A673 (cell line): ENCODE measurements around the gene PUS7. TPM values are rescaled to one million over a fixed set of nuclear protein-coding genes. Genes with fewer than 3 reads are reported as not detected.

Experiments used
- BruUV-seq: library from RNA; stranded (reverse); fragments of 400-500 nt; replicated peaks from 2 replicates; lab custom pipeline; 2021; lab: Mats Ljungman, UMichigan
- CTCF ChIA-PET: fragments of 300-600 bp; sonication (Branson Sonifier 250); formaldehyde crosslinking; loops from one replicate; lab custom pipeline; 2022; ENCODE audit warnings: antibody characterized with exemption; lab: Charles Lee
- POLR2A ChIA-PET: fragments of 300-600 bp; sonication (Branson Sonifier 250); formaldehyde crosslinking; loops from one replicate; lab custom pipeline; 2022; ENCODE audit warnings: antibody characterized with exemption; ENCODE audit not compliant: low non-redundant PET; lab: Charles Lee
- DNase-seq: peaks from one replicate; pipeline ENCODE4 v3.0.0-alpha.2; 2015; ENCODE audit warnings: low spot score
- H3K27ac ChIP-seq: fragments of 200-600 bp; sonication (generic); 2 replicates; pipeline ENCODE4 v1.5.1; 2016; ENCODE audit warnings: mixed run types, low read depth, mild to moderate bottlenecking, mixed read lengths, antibody characterized with exemption, low read length; ENCODE audit not compliant: poor library complexity, severe bottlenecking
- H3K27me3 ChIP-seq: fragments of 200-600 bp; sonication (generic); replicated peaks from 2 replicates; pipeline ENCODE4 v1.6.1; 2017; ENCODE audit warnings: mixed run types, low read depth, mild to moderate bottlenecking, mixed read lengths, antibody characterized with exemption, low read length; ENCODE audit not compliant: insufficient read depth, poor library complexity
- H3K36me3 ChIP-seq: fragments of 200-600 bp; sonication (generic); 2 replicates; pipeline ENCODE4 v1.6.1; 2016; ENCODE audit warnings: mixed run types, mild to moderate bottlenecking, mixed read lengths, antibody characterized with exemption, low read length; ENCODE audit not compliant: insufficient read depth, poor library complexity, severe bottlenecking
- H3K4me1 ChIP-seq: fragments of 200-600 bp; sonication (generic); 2 replicates; pipeline ENCODE4 v1.6.1; 2017; ENCODE audit warnings: mixed run types, mild to moderate bottlenecking, mixed read lengths, antibody characterized with exemption, low read length; ENCODE audit not compliant: insufficient read depth, poor library complexity, severe bottlenecking
- H3K4me3 ChIP-seq: fragments of 200-600 bp; sonication (generic); 2 replicates; pipeline ENCODE4 v1.5.1; 2016; ENCODE audit warnings: low read depth, mixed run types, mild to moderate bottlenecking, mixed read lengths, low read length; ENCODE audit not compliant: poor library complexity, severe bottlenecking
- H3K9me3 ChIP-seq: fragments of 200-600 bp; sonication (generic); 2 replicates; pipeline ENCODE4 v1.6.1; 2016; ENCODE audit warnings: mixed run types, low read depth, mild to moderate bottlenecking, mixed read lengths, antibody characterized with exemption, low read length; ENCODE audit not compliant: poor library complexity, severe bottlenecking
- EZH2 ChIP-seq: fragments of 200-600 bp; sonication (generic); IDR thresholded peaks from 2 replicates; pipeline ENCODE4 v1.6.1; 2017; ENCODE audit warnings: borderline replicate concordance, low read depth, mild to moderate bottlenecking, mixed read lengths, antibody characterized with exemption, low read length; ENCODE audit not compliant: poor library complexity, severe bottlenecking
- intact Hi-C: fragments of 100-400 bp; cut with micrococcal nuclease; formaldehyde crosslinking; loops from one replicate; pipeline ENCODE4 v1.10.0; 2022; ENCODE audit not compliant: unreplicated experiment
- total RNA-seq: library from RNA; stranded (reverse); gene quantifications from 2 replicates; pipeline ENCODE4 v1.2.3, GENCODE V29; 2021
- TF ChIP-seq, protein P1 (sequence below): fragments of 300-800, 200-600 bp; sonication (generic); conservative IDR thresholded peaks from 2 replicates; pipeline ENCODE4 v1.5.1; 2017; ENCODE audit warnings: low read depth, mild to moderate bottlenecking, antibody characterized with exemption, low read length, moderate library complexity, mixed read lengths

PUS7 gene
- total RNA-seq, 1 experiment from 2014 or later: 40.8 TPM

DNA sequence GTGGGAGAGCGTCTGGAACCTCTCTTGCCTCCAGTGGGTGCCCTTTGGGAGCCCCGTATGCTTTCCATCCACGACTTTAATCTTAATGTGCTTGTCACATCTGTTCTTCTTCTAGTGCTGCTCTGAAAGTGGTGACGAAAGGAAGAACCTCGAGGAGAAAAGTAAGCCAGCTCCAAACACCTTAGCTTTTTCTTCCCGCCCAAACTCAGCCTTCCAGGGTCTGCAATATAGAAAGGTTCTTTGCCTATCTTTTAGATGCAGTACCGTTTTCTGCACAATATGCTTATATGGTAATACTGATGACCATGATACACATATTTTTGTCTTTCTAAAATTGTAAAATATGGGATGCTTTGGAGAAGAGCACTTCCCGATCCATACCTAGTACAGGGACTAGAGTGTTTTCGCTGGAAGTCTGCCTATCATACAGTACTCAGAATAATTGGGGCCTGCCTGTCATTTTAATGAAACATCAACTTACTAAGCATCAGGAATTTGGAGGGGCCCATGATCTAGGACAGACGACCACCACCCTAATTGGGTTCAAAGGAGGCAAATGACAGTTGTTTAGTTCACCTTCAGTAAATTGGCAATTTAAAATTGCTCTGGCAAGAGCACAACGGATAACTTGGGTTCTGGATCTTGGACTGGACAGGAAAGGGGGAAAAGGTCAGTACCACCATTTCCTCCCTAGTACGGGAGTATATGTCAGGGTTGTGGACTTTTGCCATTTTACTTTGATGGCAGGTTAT, 10.8 kb upstream of the PUS7 start:
- no peaks in the 10 kb centered on the region for H3K9me3 ChIP-seq
- intact Hi-C loops: no loop called here
- peaks cover 14% of the 10 kb centered on the region for H3K36me3 ChIP-seq
- TF ChIP-seq, protein P1, sequence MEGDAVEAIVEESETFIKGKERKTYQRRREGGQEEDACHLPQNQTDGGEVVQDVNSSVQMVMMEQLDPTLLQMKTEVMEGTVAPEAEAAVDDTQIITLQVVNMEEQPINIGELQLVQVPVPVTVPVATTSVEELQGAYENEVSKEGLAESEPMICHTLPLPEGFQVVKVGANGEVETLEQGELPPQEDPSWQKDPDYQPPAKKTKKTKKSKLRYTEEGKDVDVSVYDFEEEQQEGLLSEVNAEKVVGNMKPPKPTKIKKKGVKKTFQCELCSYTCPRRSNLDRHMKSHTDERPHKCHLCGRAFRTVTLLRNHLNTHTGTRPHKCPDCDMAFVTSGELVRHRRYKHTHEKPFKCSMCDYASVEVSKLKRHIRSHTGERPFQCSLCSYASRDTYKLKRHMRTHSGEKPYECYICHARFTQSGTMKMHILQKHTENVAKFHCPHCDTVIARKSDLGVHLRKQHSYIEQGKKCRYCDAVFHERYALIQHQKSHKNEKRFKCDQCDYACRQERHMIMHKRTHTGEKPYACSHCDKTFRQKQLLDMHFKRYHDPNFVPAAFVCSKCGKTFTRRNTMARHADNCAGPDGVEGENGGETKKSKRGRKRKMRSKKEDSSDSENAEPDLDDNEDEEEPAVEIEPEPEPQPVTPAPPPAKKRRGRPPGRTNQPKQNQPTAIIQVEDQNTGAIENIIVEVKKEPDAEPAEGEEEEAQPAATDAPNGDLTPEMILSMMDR: no peak
- TF ChIP-seq EZH2: no peak
- peak overlapping the region; percentile 90 for H3K4me3 ChIP-seq
- no peaks in the 10 kb centered on the region for H3K27me3 ChIP-seq
- BruUV-seq: TSS peak; percentile 75
- ChIA-PET CTCF (no interaction called here), POLR2A (no interaction called here)
- H3K4me1 ChIP-seq: peaks cover 6% of the 10 kb centered on the region
- no peak for DNase-seq
- H3K27ac ChIP-seq: peak overlapping the region; percentile 89

DNA sequence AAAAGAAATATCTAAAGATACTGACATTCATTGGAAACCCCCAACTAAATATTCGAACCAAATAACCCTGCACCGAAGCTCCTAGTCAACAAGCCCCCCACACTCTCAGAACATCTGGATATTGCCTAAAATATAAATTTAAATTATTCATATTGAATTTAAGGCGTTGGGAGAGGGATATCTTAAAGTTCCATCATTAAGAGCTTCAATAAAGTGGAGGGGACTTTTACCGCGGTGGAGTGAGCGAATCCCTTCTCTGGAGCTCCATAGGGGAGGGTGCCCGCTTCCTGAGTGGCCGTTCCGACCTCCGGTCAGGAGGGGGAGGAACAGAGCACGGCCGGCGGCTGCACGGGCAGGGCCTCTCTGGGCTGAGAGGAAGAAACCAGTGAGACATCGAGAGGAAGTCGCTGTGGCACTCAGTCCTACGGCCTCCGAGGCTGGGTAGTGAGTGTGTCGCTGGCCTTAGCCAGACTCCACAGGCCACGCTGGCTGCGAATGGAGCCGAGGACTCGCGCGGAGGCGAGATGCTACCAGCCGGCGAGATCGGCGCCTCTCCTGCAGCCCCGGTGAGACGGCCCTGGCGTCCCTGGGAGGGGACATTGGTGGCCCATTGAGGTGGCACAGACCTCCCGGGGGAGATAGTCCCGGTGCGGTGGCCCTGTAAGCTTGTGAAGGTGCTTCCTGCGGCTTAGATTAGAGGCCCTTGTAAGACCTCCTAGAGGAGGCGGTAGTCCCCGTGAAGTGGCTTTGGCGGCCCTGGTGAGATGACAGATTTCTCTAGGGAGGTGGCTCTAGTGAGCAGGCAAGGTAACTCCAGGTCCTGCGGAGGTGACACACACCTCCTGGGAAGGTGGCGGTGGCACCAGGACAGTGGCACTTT, 10.0 kb upstream of the PUS7 start, which contains the start of gene RINT1:
Gene RINT1, plus strand, starts transcription at position 410 of the 880 bp plus-strand sequence. Its CDS starts 115 bp downstream, at position 525.
- peak within 1 kb of the TSS; percentile 89 for H3K27ac ChIP-seq
- BruUV-seq: no TSS peak
- peak; percentile 94 for DNase-seq
- peaks cover 7% of the 10 kb centered on the region for H3K36me3 ChIP-seq
- intact Hi-C loops: no loop called here
- H3K9me3 ChIP-seq: no peaks in the 10 kb centered on the region
- no peaks in the 10 kb centered on the region for H3K27me3 ChIP-seq
- H3K4me1 ChIP-seq: peaks cover 6% of the 10 kb centered on the region
- CTCF ChIA-PET: interaction anchor here (0.6 to 0.7 kb wide), 3 partner anchors 123 to 551 kb away, joined by 3 to 7 read pairs (median 3); no protein-coding TSS in a partner anchor
- TF ChIP-seq EZH2: no peak
- TF ChIP-seq, protein P1: peak; percentile 91
- POLR2A ChIA-PET: interaction anchor here (0.6 to 0.7 kb wide), 2 partner anchors 9 to 117 kb away, joined by 3 read pairs; no protein-coding TSS in a partner anchor
- H3K4me3 ChIP-seq: peak within 1 kb of the TSS; percentile 90

DNA sequence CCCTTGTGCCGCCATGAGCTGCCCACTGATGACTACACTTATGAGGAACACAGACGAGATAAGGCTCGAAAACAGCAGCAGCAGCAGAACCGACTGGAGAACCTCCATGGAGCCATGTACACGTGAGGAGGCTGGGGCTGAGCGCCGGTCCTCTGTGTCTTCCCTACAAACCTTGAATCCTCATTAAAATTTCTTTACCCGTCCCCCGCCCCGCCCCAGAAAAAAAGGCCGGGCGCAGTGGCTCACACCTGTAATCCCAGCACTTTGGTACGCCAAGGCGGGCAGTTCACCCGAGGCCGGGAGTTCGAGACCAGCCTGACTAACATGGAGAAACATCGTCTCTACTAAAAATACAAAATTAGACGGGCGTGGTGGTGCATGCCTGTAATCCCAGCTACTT, 8.5 kb upstream of the PUS7 start:
- Histone ChIP-seq H3K4me3 (no peak overlapping the region), H3K4me1 (peaks cover 6% of the 10 kb centered on the region), H3K27ac (no peak overlapping the region), H3K27me3 (no peaks in the 10 kb centered on the region), H3K9me3 (no peaks in the 10 kb centered on the region), H3K36me3 (peaks cover 3% of the 10 kb centered on the region)
- intact Hi-C loops: no loop called here
- no peak for DNase-seq
- ChIA-PET POLR2A (no interaction called here), CTCF (no interaction called here)
- no TSS peak for BruUV-seq
- TF ChIP-seq EZH2: no peak
- TF ChIP-seq, protein P1: no peak
